HepG2 (cell line): ENCODE measurements around the gene ME2. TPM values are rescaled to one million over a fixed set of nuclear protein-coding genes. Genes with fewer than 3 reads are reported as not detected.

Experiments used
- ATAC-seq: fragments of 200-7000 bp; cut with Tn5 transposase; 3 replicates; pipeline ENCODE4 v1.9.1; 2020; ENCODE audit warnings: mild to moderate bottlenecking, moderate library complexity
- BruUV-seq: library from RNA; stranded (reverse); fragments of 400-500 nt; replicated peaks from 2 replicates; lab custom pipeline; 2021; lab: Mats Ljungman, UMichigan
- CTCF ChIA-PET: fragments of 300-600 bp; formaldehyde crosslinking; extraction: SDS; loops from one replicate; lab custom pipeline; 2021; ENCODE audit warnings: low total read pairs, inconsistent platforms, low intra/inter-chr PET ratio; lab: Yijun Ruan, JAX
- POLR2A ChIA-PET: fragments of 350-600 bp; sonication (Branson Sonifier 250); formaldehyde crosslinking; loops from one replicate; lab custom pipeline; 2020; ENCODE audit warnings: antibody characterized with exemption, inconsistent platforms; lab: Yijun Ruan, JAX
- DNase-seq: peaks from one replicate; pipeline ENCODE4 v3.0.0-alpha.2; 2015; ENCODE audit warnings: low spot score
- FAIRE-seq: peaks from 3 replicates; lab custom pipeline; 2011; peaks lifted over from hg19 to GRCh38; lab: Jason Lieb, UNC
- H2AFZ ChIP-seq: one replicate; pipeline ENCODE4 v1.6.1; 2011; ENCODE audit warnings: low read length, inconsistent platforms
- H3K27ac ChIP-seq: fragments of 300-600 bp; 3 replicates; pipeline ENCODE4 v1.8.0; 2011; ENCODE audit warnings: mixed run types, mild to moderate bottlenecking, mixed read lengths, low read length, inconsistent platforms; ENCODE audit not compliant: insufficient read depth; ENCODE audit errors: extremely low read length
- H3K27me3 ChIP-seq, 2 experiments: fragments of 200-600 bp in 1 of 2; 2 replicates in 1 of 2; 3 replicates in 1 of 2; pipeline versions ENCODE4 v1.6.0 to v1.8.0; 2011; ENCODE audit warnings: low read length in 2 of 2, mild to moderate bottlenecking in 2 of 2, moderate library complexity in 2 of 2, inconsistent platforms in 1 of 2; ENCODE audit not compliant: insufficient read depth in 2 of 2, control insufficient read depth in 1 of 2
- H3K36me3 ChIP-seq, 2 experiments: fragments of 200-600 bp in 1 of 2; replicated peaks in 1 of 2; 2 replicates in 1 of 2; 3 replicates in 1 of 2; pipeline versions ENCODE4 v1.5.1 to v1.8.0; 2011; ENCODE audit warnings: low read length in 2 of 2, inconsistent platforms in 1 of 2; ENCODE audit not compliant: insufficient read depth in 2 of 2, control insufficient read depth in 1 of 2
- H3K4me1 ChIP-seq: 2 replicates; pipeline ENCODE4 v1.5.1; 2012; ENCODE audit warnings: low read length, inconsistent platforms; ENCODE audit not compliant: insufficient read depth
- H3K4me2 ChIP-seq: 2 replicates; pipeline ENCODE4 v1.6.0; 2011; ENCODE audit warnings: low read depth, low read length, inconsistent platforms
- H3K4me3 ChIP-seq, 3 experiments: fragments of 200-600 bp in 1 of 3; sonication (generic), shearing (Covaris generic) in 1 of 3; replicated peaks in 1 of 3; 2 replicates each; pipeline ENCODE4 v1.5.1; 2011 to 2016; ENCODE audit warnings: low read length in 3 of 3, inconsistent platforms in 2 of 3, low read depth in 2 of 3, mild to moderate bottlenecking in 2 of 3, control low read depth in 1 of 3, mixed read lengths in 1 of 3; ENCODE audit not compliant: insufficient read depth in 1 of 3
- H3K79me2 ChIP-seq: one replicate; pipeline ENCODE4 v1.6.1; 2011; ENCODE audit warnings: low read length, inconsistent platforms; ENCODE audit not compliant: insufficient read depth
- H3K9ac ChIP-seq: 2 replicates; pipeline ENCODE4 v1.6.0; 2011; ENCODE audit warnings: mild to moderate bottlenecking, low read depth, low read length, inconsistent platforms; ENCODE audit not compliant: insufficient read depth
- H3K9me3 ChIP-seq: 2 replicates; pipeline ENCODE4 v1.5.1; 2012; ENCODE audit warnings: mild to moderate bottlenecking, low read length
- H4K20me1 ChIP-seq: 2 replicates; pipeline ENCODE4 v1.6.0; 2011; ENCODE audit warnings: inconsistent platforms, mild to moderate bottlenecking, low read length, moderate library complexity; ENCODE audit not compliant: insufficient read depth
- CHD2 ChIP-seq: IDR thresholded peaks from 2 replicates; pipeline ENCODE4 v1.6.1; 2011; ENCODE audit warnings: low read depth, low read length, improper control_type of control experiment
- DZIP1 ChIP-seq: sonication (generic); formaldehyde crosslinking; IDR thresholded peaks from 2 replicates; pipeline ENCODE4 v1.5.0; 2020; ENCODE audit warnings: mild to moderate bottlenecking, missing genetic modification reagents
- E2F1 ChIP-seq: sonication (generic); formaldehyde crosslinking; IDR thresholded peaks from 2 replicates; pipeline ENCODE4 v1.5.0; 2020; ENCODE audit warnings: missing genetic modification reagents
- GFI1 ChIP-seq: sonication (generic); formaldehyde crosslinking; IDR thresholded peaks from 2 replicates; pipeline ENCODE4 v1.5.0; 2020; ENCODE audit warnings: missing genetic modification reagents, mild to moderate bottlenecking, borderline replicate concordance
- HNF1B ChIP-seq: sonication (generic); formaldehyde crosslinking; IDR thresholded peaks from 2 replicates; pipeline ENCODE4 v1.5.1; 2020; ENCODE audit warnings: mild to moderate bottlenecking, moderate library complexity, missing genetic modification reagents
- KLF12 ChIP-seq: sonication (generic); formaldehyde crosslinking; IDR thresholded peaks from 2 replicates; pipeline ENCODE4 v1.4.0; 2020; ENCODE audit warnings: missing genetic modification reagents, borderline replicate concordance
- LRRFIP1 ChIP-seq: sonication (generic); formaldehyde crosslinking; conservative IDR thresholded peaks from 2 replicates; pipeline ENCODE4 v1.4.0; 2020; ENCODE audit warnings: missing genetic modification reagents
- PTBP1 ChIP-seq: fragments of 200-400 bp; formaldehyde crosslinking; IDR thresholded peaks from 2 replicates; pipeline ENCODE4 v1.6.1; 2018; ENCODE audit warnings: low read length, low read depth; ENCODE audit not compliant: poor library complexity, severe bottlenecking
- ZBTB46 ChIP-seq: sonication (generic); formaldehyde crosslinking; IDR thresholded peaks from 2 replicates; pipeline ENCODE4 v1.4.0; 2020; ENCODE audit warnings: mild to moderate bottlenecking, missing genetic modification reagents, borderline replicate concordance
- ZNF205 ChIP-seq: IDR thresholded peaks from 2 replicates; pipeline ENCODE4 v1.6.1; 2018; ENCODE audit warnings: missing biosample characterization, missing genetic modification reagents
- ZNF546 ChIP-seq: sonication (generic); formaldehyde crosslinking; conservative IDR thresholded peaks from 2 replicates; pipeline ENCODE4 v1.8.1; 2023; ENCODE audit warnings: mild to moderate bottlenecking, missing genetic modification reagents
- ZNF703 ChIP-seq: sonication (generic); formaldehyde crosslinking; IDR thresholded peaks from 2 replicates; pipeline ENCODE4 v1.5.1; 2020; ENCODE audit warnings: missing genetic modification reagents, mild to moderate bottlenecking, moderate library complexity, borderline replicate concordance
- ZSCAN22 ChIP-seq: sonication (generic); formaldehyde crosslinking; IDR thresholded peaks from 2 replicates; pipeline ENCODE4 v1.4.0; 2020; ENCODE audit warnings: mild to moderate bottlenecking, missing genetic modification reagents
- WGBS: methylation state at CpG from one replicate; pipeline ENCODE4 v1.1.6; 2017; ENCODE audit warnings: low lambda C conversion rate; 5-methylcytosine and 5-hydroxymethylcytosine counted together
- in situ Hi-C: cut with HindIII; loops from 2 replicates; pipeline ENCODE4 v1.10.0; 2017; ENCODE audit warnings: low pct_unique_long_range_greater_than_20kb; ENCODE audit not compliant: extremely low pct_ligation_motif_present
- intact Hi-C: fragments of 100-400 bp; cut with micrococcal nuclease; formaldehyde crosslinking; loops from one replicate; pipeline ENCODE4 v1.10.0; 2022; ENCODE audit not compliant: unreplicated experiment
- polyA plus RNA-seq, 8 experiments: library from polyadenylated mRNA; depleted of rRNA in 3 of 8; stranded (reverse) in 7 of 8; unstranded in 1 of 8; fragments of >200 nt; fragmentation: Illumina TruSeq in 4 of 8; extraction: Trizol in 4 of 8; gene quantifications; 2 replicates each; pipeline versions ENCODE4 v1.2.1 to v1.2.3, GENCODE V29; 2011 to 2016; ENCODE audit warnings: low read depth in 4 of 8, missing spikeins in 1 of 8, mixed read lengths in 1 of 8; ENCODE audit not compliant: insufficient read depth in 1 of 8
- total RNA-seq, 5 experiments: library from RNA; depleted of rRNA; stranded (reverse); fragments of >200 nt; fragmentation: Illumina TruSeq; extraction: Trizol; gene quantifications; 2 replicates each; pipeline ENCODE4 v1.2.3, GENCODE V29; 2016; ENCODE audit warnings: low read depth in 1 of 5

ME2 gene
- total and polyA plus RNA-seq, 2 of the 13 experiments (the other 11 are each of a cell fraction or from before 2014, with no cell fraction given), result 17.3 to 20.6 TPM

GRCh38 chr18:50848991-50849390, 29.9 kb upstream of the ME2 start:
- Histone ChIP-seq H3K79me2 (no peaks in the 10 kb centered on the region), H3K36me3 (no peaks in the 10 kb centered on the region), H3K9me3 (no peaks in the 10 kb centered on the region), H3K27me3 (no peaks in the 10 kb centered on the region), H3K4me2 (no peak overlapping the region), H3K9ac (no peak overlapping the region), H2AFZ (no peak overlapping the region), H3K4me1 (peaks cover 12% of the 10 kb centered on the region), H4K20me1 (no peaks in the 10 kb centered on the region), H3K4me3 (no peak overlapping the region), H3K27ac (no peak overlapping the region)
- DNase-seq (no peak), FAIRE-seq (no peak), ATAC-seq (no peak)
- no TSS peak for BruUV-seq
- intact Hi-C loops (no loop called here), in situ Hi-C loops (no loop called here)
- ChIA-PET POLR2A (no interaction called here), CTCF (no interaction called here)
- WGBS, result 6% methylated on average over 1 of the region's 1 CpG
- no peak for TF ChIP-seq ZSCAN22 (CRISPR knock-in tag)
- no peak for TF ChIP-seq LRRFIP1
- no peak for TF ChIP-seq ZBTB46 (CRISPR knock-in tag)
- TF ChIP-seq PTBP1, result no peak
- no peak for TF ChIP-seq GFI1 (CRISPR knock-in tag)
- no peak for TF ChIP-seq DZIP1
- no peak for TF ChIP-seq ZNF205 (CRISPR knock-in tag)
- TF ChIP-seq KLF12 (CRISPR knock-in tag), result no peak
- TF ChIP-seq CHD2, result no peak
- TF ChIP-seq ZNF546 (CRISPR knock-in tag), result no peak
- no peak for TF ChIP-seq HNF1B (CRISPR knock-in tag)
- TF ChIP-seq ZNF703 (CRISPR knock-in tag), result no peak
- TF ChIP-seq E2F1 (CRISPR knock-in tag), result no peak
